ENCODE data around the gene MAPK8IP3.

The MAPK8IP3 gene

GRCh38 chr16:1757714-1758461 is 51.9 kb downstream of the MAPK8IP3 start:
- Mint-ChIP-seq H3K4me3 (no peak overlapping the region), H3K27ac (peak overlapping the region in 1 of 3 experiments; percentile 33), H3K27me3 (ENCODE audit: low read depth) (no peaks in the 10 kb centered on the region), H3K36me3 (ENCODE audit: low read depth) (peaks cover 17% of the 10 kb centered on the region), H3K4me1 (no peaks in the 10 kb centered on the region), H3K9me3 (no peaks in the 10 kb centered on the region)
- TF ChIP-seq CTCF (IDR thresholded peaks at IDR 0.05; ENCODE audit: unreplicated experiment in 3 of 3): no peak

GRCh38 chr16:1758923-1759322 is 52.9 kb downstream of the MAPK8IP3 start:
- H3K36me3 Mint-ChIP-seq (ENCODE audit: low read depth): peaks cover 16% of the 10 kb centered on the region
- TF ChIP-seq CTCF (IDR thresholded peaks at IDR 0.05; ENCODE audit: unreplicated experiment in 3 of 3): no peak
- H3K27me3 Mint-ChIP-seq (ENCODE audit: low read depth): no peaks in the 10 kb centered on the region
- no peak overlapping the region for H3K4me3 Mint-ChIP-seq
- no peak overlapping the region for H3K27ac Mint-ChIP-seq
- no peaks in the 10 kb centered on the region for H3K9me3 Mint-ChIP-seq
- H3K4me1 Mint-ChIP-seq: no peaks in the 10 kb centered on the region

GRCh38 chr16:1759511-1759910 is 53.5 kb downstream of the MAPK8IP3 start:
- Mint-ChIP-seq H3K4me3 (no peak overlapping the region), H3K36me3 (ENCODE audit: low read depth) (peaks cover 16% of the 10 kb centered on the region), H3K4me1 (no peaks in the 10 kb centered on the region), H3K27ac (no peak overlapping the region), H3K27me3 (ENCODE audit: low read depth) (no peaks in the 10 kb centered on the region), H3K9me3 (no peaks in the 10 kb centered on the region)
- no peak for TF ChIP-seq CTCF (IDR thresholded peaks at IDR 0.05; ENCODE audit: unreplicated experiment in 3 of 3)

GRCh38 chr16:1760911-1761310 is 54.9 kb downstream of the MAPK8IP3 start:
- H3K9me3 Mint-ChIP-seq: no peaks in the 10 kb centered on the region
- no peaks in the 10 kb centered on the region for H3K4me1 Mint-ChIP-seq
- H3K4me3 Mint-ChIP-seq: no peak overlapping the region
- H3K36me3 Mint-ChIP-seq (ENCODE audit: low read depth): peaks cover 7% of the 10 kb centered on the region
- TF ChIP-seq CTCF (IDR thresholded peaks at IDR 0.05; ENCODE audit: unreplicated experiment in 3 of 3): no peak
- no peaks in the 10 kb centered on the region for H3K27me3 Mint-ChIP-seq (ENCODE audit: low read depth)
- H3K27ac Mint-ChIP-seq: no peak overlapping the region

GRCh38 chr16:1761751-1762150 is 55.8 kb downstream of the MAPK8IP3 start:
- H3K27me3 Mint-ChIP-seq (ENCODE audit: low read depth): no peaks in the 10 kb centered on the region
- no peak overlapping the region for H3K27ac Mint-ChIP-seq
- peaks cover 7% of the 10 kb centered on the region for H3K36me3 Mint-ChIP-seq (ENCODE audit: low read depth)
- H3K9me3 Mint-ChIP-seq: no peaks in the 10 kb centered on the region
- TF ChIP-seq CTCF (IDR thresholded peaks at IDR 0.05; ENCODE audit: unreplicated experiment in 3 of 3): no peak
- H3K4me1 Mint-ChIP-seq: no peaks in the 10 kb centered on the region
- no peak overlapping the region for H3K4me3 Mint-ChIP-seq
